ENCODE data around the gene MTCH2. TPM values are rescaled to one million over a fixed set of nuclear protein-coding genes. Genes with fewer than 3 reads are reported as not detected.

MTCH2 gene
- polyA plus RNA-seq, 1 donor from 2014 or later: 123 TPM

- no peaks in the 10 kb centered on the region for H3K9me3 ChIP-seq (ENCODE audit: low read length)
- no peaks in the 10 kb centered on the region for H4K20me1 ChIP-seq (ENCODE audit: insufficient read depth)
- no peak overlapping the region for H3K27ac ChIP-seq (ENCODE audit: low read length)
- no peaks in the 10 kb centered on the region for H3K9me2 ChIP-seq (ENCODE audit: insufficient read depth, low read length)
- H3F3A ChIP-seq (ENCODE audit: insufficient read depth, low read length, poor library complexity, severe bottlenecking): no peaks in the 10 kb centered on the region
- peaks cover 10% of the 10 kb centered on the region for H3K36me3 ChIP-seq (ENCODE audit: insufficient read depth, low read length)
- no peak for TF ChIP-seq POLR2AphosphoS5 (IDR thresholded peaks at IDR 0.05)
- TF ChIP-seq EP300 (conservative IDR thresholded peaks at IDR 0.05; ENCODE audit: poor library complexity, severe bottlenecking): no peak
- no peak for TF ChIP-seq CTCF (IDR thresholded peaks at IDR 0.05; ENCODE audit: poor library complexity, severe bottlenecking)
- TF ChIP-seq TAF1 (IDR thresholded peaks at IDR 0.05; ENCODE audit: low read depth): no peak
- TF ChIP-seq REST (IDR thresholded peaks at IDR 0.05; ENCODE audit: borderline replicate concordance): no peak
- no peak for TF ChIP-seq MXI1 (conservative IDR thresholded peaks at IDR 0.05; ENCODE audit: poor library complexity, severe bottlenecking)
- no peak for TF ChIP-seq RAD21 (conservative IDR thresholded peaks at IDR 0.05)
- TF ChIP-seq EZH2 (IDR thresholded peaks at IDR 0.05; ENCODE audit: borderline replicate concordance, insufficient read depth, low read length, poor library complexity, severe bottlenecking): no peak
- no peak for TF ChIP-seq SMC3 (conservative IDR thresholded peaks at IDR 0.05; ENCODE audit: poor library complexity)
- H3K4me3 ChIP-seq (ENCODE audit: low read length): no peak overlapping the region
- no peaks in the 10 kb centered on the region for H3K27me3 ChIP-seq (ENCODE audit: insufficient read depth, low read depth, low read length)
- H3K9ac ChIP-seq (ENCODE audit: low read length): no peak overlapping the region
- H2AFZ ChIP-seq (ENCODE audit: low read depth, low read length): no peak overlapping the region
- H3K79me2 ChIP-seq (replicated peaks; ENCODE audit: insufficient read depth, low read length): no peaks in the 10 kb centered on the region
- no peak overlapping the region for H3K4me2 ChIP-seq (ENCODE audit: low read length)
These were observed 16.1 kb downstream of the MTCH2 start for GRCh38 chr11:47626234-47626633.

GRCh38 chr11:47620836-47621378, 21.5 kb downstream of the MTCH2 start:
- Histone ChIP-seq H3K27ac (ENCODE audit: low read length) (no peak overlapping the region), H3K36me3 (ENCODE audit: insufficient read depth, low read length) (no peaks in the 10 kb centered on the region), H3K9me2 (ENCODE audit: insufficient read depth, low read length) (no peaks in the 10 kb centered on the region), H3K27me3 (ENCODE audit: insufficient read depth, low read depth, low read length) (no peaks in the 10 kb centered on the region), H3K9ac (ENCODE audit: low read length) (no peak overlapping the region), H3K4me3 (ENCODE audit: low read length) (no peak overlapping the region), H3K4me2 (ENCODE audit: low read length) (no peak overlapping the region), H3K9me3 (ENCODE audit: low read length) (no peaks in the 10 kb centered on the region), H4K20me1 (ENCODE audit: insufficient read depth) (no peaks in the 10 kb centered on the region), H2AFZ (ENCODE audit: low read depth, low read length) (no peak overlapping the region), H3F3A (ENCODE audit: insufficient read depth, low read length, poor library complexity, severe bottlenecking) (no peaks in the 10 kb centered on the region), H3K79me2 (replicated peaks; ENCODE audit: insufficient read depth, low read length) (no peaks in the 10 kb centered on the region)
- TF ChIP-seq CTCF (IDR thresholded peaks at IDR 0.05; ENCODE audit: poor library complexity, severe bottlenecking) (no peak), RAD21 (conservative IDR thresholded peaks at IDR 0.05) (no peak), EZH2 (IDR thresholded peaks at IDR 0.05; ENCODE audit: borderline replicate concordance, insufficient read depth, low read length, poor library complexity, severe bottlenecking) (no peak), SMC3 (conservative IDR thresholded peaks at IDR 0.05; ENCODE audit: poor library complexity) (no peak), EP300 (conservative IDR thresholded peaks at IDR 0.05; ENCODE audit: poor library complexity, severe bottlenecking) (no peak), MXI1 (conservative IDR thresholded peaks at IDR 0.05; ENCODE audit: poor library complexity, severe bottlenecking) (no peak), POLR2AphosphoS5 (IDR thresholded peaks at IDR 0.05) (no peak), TAF1 (IDR thresholded peaks at IDR 0.05; ENCODE audit: low read depth) (no peak), REST (IDR thresholded peaks at IDR 0.05; ENCODE audit: borderline replicate concordance) (no peak)
